ENCODE measurements around the gene IL9R.
"Not testable (repeated sequence)": the region's sequence is repeated elsewhere in the genome, so short reads cannot be mapped to it uniquely, and the experiment has no call there.

IL9R gene

DNA sequence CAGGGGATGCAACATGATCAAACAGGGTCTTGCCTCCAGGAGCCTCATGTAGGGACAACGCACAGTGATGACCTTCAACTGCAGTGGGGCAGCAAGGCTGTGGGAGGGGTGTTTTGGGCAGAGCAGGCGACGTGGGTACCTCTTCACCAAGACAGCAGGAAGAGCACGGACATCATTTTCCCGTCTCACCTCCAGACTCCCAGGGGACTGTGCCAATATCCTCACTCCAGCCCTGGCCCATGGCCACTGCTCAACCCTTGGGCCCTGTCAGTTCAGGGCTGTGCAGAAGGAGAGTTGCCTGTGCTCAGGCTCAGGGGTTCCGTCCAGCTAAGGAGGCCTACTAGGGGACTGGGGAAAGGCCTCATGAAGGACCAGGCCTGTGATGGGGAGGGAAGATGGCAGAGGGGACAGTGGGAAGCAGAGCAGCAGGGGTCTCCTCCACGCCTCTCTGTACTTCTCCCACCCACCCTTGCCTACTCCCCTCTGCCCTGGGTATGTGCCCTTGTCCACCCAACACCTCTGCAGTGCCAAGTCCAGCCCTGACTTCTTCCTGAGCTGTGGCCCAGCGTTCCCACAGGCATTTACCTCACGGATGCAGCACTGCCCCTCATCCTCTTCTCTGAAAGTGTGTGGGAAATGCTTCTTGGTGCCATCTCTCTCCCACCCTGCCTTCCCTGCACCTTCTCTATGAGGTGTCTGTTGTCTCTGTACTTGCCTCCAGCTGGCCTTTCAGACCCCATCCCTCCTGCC lies 1.4 kb downstream of the IL9R start:
- DNase-seq (ENCODE audit: low read depth): no peak

DNA sequence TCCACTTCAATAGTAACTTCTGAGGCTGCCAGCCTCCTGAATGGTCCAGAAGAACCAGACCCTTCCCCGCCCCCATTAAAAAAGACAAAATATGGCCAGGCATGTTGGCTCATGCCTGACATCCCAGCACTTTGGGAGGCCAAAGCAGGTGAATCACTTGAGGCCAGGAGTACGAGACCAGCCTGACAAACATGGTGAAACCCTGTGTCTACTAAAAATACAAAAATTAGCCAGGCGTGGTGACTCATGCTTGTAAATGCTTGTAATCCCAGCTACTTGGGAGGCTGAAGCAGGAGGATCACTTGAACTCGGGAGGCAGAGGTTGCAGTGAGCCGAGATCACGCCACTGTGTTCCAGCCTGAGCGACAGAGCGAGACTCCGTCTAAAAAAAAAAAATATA lies 2.3 kb downstream of the IL9R start:
- not testable (repeated sequence) for DNase-seq (ENCODE audit: low read depth)

DNA sequence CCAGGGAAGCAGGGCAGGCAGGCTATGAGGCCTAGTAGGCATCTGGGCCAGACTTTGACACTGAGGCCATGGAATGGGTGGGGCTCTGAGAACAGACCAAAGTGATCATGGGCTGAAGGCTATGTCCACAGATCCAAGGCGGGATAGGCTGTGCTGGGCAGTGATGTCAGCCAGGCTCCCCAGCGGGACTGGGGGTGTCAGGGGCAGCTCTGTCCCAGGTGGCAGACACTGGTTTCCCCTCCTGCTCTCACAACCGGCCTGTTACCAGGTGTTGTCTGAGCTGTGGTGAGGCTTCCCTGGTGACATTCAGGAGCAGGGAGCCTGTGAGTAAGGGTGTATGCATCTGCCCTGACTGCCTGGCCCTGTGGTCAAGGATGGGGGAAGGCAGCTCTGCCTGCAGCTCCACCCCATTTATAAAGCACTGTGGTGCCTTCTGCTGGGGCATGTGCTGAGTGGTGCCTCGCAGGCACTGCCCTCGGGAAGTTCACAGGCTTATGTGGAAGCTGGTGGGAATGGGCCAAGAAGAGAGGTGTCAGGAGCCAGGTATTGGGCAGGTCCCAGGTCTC lies 2.9 kb downstream of the IL9R start:
- no peak for DNase-seq (ENCODE audit: low read depth)

GRCh38 chrX:156001001-156001666 lies 3.6 kb downstream of the IL9R start:
- DNase-seq (ENCODE audit: low read depth): no peak

GRCh38 chrX:156001667-156002021 lies 4.1 kb downstream of the IL9R start:
- no peak for DNase-seq (ENCODE audit: low read depth)

- no peak for DNase-seq (ENCODE audit: low read depth)
Measured at GRCh38 chrX:156002507-156002906, 5.0 kb downstream of the IL9R start.

DNA sequence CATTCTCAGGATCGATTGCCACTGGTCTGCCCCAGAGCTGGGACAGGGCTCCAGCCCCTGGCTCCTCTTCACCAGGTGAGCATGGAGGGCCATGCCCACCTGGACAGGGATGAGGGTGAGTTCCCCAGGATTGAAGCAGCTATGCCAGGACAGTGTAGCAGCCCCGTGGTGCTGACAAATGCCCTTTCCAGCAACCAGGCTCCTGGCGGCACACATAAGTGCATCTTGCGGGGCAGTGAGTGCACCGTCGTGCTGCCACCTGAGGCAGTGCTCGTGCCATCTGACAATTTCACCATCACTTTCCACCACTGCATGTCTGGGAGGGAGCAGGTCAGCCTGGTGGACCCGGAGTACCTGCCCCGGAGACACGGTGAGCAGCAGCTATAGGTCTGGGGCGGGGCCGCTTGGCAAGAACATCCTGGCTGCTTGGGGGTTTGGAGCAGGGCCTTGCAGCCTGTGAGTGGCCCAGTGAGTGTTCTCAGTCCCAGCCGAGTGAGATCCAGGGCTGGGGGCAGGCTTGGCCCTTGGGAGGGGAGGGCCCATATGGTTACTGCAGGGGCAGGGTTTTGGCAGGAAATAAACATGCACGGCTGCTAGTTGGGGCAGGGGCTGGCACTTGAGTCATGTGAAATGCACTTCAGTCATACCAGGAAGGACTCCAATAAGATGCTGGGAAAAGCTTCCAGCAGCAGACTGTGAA lies 6.1 kb downstream of the IL9R start:
- DNase-seq (ENCODE audit: low read depth): no peak

DNA sequence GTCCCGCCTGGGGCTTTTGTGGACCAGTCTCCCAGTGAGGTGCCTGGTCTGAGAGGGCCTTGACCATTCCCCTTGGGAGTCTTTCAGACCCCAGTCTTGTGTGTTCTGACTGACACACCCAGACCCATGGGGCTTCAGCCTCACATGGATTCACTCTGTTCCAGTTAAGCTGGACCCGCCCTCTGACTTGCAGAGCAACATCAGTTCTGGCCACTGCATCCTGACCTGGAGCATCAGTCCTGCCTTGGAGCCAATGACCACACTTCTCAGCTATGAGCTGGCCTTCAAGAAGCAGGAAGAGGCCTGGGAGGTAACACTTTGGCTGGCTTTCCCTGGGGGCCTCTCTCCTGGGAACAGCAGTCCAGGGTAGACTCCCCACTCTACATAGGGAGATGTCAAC lies 6.8 kb downstream of the IL9R start:
- no peak for DNase-seq (ENCODE audit: low read depth)

DNA sequence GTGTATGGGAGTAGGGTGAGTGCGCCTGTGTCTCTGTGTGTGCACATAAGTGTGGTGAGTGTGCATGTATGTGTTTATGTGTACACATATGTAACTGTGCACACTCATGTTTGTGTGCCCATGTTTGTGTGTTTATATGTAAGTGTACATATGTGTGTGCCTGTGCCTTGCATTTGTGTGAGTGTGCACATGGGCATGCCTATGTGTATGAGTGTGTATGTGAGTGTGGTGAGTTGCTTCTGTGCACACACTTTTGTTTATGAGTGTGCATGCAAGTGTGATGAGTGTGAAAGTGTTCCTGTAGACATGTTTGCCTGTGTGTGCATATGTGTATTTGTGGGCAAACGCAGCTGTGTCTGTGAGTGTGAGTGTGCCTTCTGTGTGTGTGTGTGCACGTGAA lies 7.2 kb downstream of the IL9R start:
- DNase-seq (ENCODE audit: low read depth): no peak

DNA sequence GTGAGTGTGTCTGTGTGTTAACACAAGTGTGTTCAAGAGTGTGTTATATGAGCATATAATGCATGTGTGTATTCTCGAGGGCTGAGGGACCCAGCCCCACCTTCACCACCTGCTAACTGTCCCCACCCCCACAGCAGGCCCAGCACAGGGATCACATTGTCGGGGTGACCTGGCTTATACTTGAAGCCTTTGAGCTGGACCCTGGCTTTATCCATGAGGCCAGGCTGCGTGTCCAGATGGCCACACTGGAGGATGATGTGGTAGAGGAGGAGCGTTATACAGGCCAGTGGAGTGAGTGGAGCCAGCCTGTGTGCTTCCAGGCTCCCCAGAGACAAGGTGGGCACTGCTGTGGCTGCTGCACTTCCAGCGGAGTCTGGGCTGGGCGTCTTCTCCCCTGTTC lies 7.6 kb downstream of the IL9R start:
- DNase-seq (ENCODE audit: low read depth): no peak

GRCh38 chrX:156006468-156006867 lies 9.0 kb downstream of the IL9R start:
- not testable (repeated sequence) for DNase-seq (ENCODE audit: low read depth)

GRCh38 chrX:156008379-156008778 lies 10.9 kb downstream of the IL9R start:
- DNase-seq (ENCODE audit: low read depth): not testable (repeated sequence)

- no peak for DNase-seq (ENCODE audit: low read depth)
Measured at GRCh38 chrX:156008915-156009314, 11.4 kb downstream of the IL9R start.

DNA sequence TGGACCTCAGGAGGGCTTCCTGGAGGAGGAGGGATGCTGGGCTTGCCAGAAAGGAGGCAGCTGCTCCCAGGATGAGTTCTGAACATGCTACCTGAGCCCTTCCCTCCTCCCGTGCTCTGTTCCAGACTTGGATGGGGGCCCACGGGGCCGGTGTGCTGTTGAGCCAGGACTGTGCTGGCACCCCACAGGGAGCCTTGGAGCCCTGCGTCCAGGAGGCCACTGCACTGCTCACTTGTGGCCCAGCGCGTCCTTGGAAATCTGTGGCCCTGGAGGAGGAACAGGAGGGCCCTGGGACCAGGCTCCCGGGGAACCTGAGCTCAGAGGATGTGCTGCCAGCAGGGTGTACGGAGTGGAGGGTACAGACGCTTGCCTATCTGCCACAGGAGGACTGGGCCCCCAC lies 12.2 kb downstream of the IL9R start:
- DNase-seq (ENCODE audit: low read depth): not testable (repeated sequence)

GRCh38 chrX:156013286-156013953 lies 15.9 kb downstream of the IL9R start:
- DNase-seq (ENCODE audit: low read depth): not testable (repeated sequence)

DNA sequence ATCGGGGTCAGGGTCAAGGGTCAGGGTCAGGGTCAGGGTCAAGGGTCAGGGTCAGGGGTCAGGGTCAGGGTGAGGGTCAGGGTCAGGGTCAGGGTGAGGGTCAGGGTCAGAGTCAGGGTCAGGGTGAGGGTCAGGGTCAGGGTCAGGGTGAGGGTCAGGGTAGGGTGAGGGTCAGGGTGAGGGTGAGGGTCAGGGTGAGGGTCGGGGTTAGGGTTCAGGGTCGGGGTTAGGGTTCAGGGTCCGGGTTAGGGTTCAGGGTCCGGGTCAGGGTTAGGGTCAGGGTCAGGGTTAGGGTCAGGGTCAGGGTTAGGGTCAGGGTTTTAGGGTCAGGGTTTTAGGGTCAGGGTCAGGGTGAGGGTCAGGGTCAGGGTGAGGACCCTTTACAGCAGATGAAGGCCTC lies 22.4 kb downstream of the IL9R start:
- DNase-seq (ENCODE audit: low read depth): not testable (repeated sequence)

- not testable (repeated sequence) for DNase-seq (ENCODE audit: low read depth)
Measured at GRCh38 chrX:156023002-156023401, 25.5 kb downstream of the IL9R start.

- not testable (repeated sequence) for DNase-seq (ENCODE audit: low read depth)
Measured at GRCh38 chrX:156024949-156025492, 27.5 kb downstream of the IL9R start.

DNA sequence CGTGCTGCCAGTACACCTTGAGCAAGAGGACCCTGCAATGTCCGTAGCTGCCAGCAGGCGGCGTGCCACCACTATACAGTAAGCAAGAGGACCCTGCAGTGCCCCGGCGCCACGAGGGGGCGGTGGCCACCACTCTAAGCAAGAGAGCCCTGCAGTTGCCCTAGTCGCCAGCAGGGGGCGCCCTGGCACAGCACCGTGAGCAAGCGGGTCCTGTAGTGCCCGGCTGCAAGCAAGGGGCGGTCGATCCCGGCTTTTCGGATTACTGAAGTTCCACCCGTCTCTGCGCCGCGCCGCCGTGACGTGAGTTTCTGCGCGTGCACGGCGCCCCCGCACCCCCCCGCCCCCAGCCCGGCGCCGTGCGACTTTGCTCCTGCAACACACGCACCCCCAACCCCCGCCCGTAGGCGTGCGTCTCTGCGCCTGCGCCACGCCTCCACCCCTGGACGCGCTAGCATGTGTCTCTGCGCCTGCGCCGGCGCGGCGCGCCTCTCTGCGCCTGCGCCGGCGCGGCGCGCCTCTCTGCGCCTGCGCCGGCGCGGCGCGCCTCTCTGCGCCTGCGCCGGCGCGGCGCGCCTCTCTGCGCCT lies 31.2 kb downstream of the IL9R start:
- DNase-seq (ENCODE audit: low read depth): not testable (repeated sequence)

DNA sequence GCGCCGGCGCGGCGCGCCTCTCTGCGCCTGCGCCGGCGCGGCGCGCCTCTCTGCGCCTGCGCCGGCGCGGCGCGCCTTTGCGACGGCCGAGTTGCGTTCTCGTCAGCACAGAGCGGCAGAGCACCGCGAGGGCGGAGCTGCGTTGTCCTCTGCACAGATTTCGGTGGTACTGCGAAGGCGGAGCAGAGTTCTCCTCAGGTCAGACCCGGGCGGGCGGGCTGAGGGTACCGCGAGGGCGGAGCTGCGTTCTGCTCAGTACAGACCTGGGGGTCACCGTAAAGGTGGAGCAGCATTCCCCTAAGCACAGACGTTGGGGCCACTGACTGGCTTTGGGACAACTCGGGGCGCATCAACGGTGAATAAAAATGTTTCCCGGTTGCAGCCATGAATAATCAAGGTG lies 31.8 kb downstream of the IL9R start:
- not testable (repeated sequence) for DNase-seq (ENCODE audit: low read depth)

GRCh38 chrX:156029707-156030442 lies 32.4 kb downstream of the IL9R start:
- DNase-seq (ENCODE audit: low read depth): not testable (repeated sequence)

All from fibroblast of gingiva (primary cell).